Right atrium auricular region (tissue), 2 donors: ENCODE measurements around the gene TGM2. TPM values are rescaled to one million over a fixed set of nuclear protein-coding genes. Genes with fewer than 3 reads are reported as not detected.

Experiments used
- DNase-seq: peaks from one replicate; pipeline ENCODE4 v3.0.0-alpha.2; 2019; ENCODE audit warnings: low spot score
- H3K27ac ChIP-seq, 2 donors: fragments of 200-600 bp; sonication (generic); 1 replicate in 1 of 2; 2 replicates in 1 of 2; pipeline ENCODE4 v1.5.1; 2016 to 2019
- H3K27me3 ChIP-seq, 2 donors: fragments of 200-600 bp; sonication (generic); one replicate each; pipeline versions ENCODE4 v1.5.1 to v1.6.0; 2017 to 2019
- H3K36me3 ChIP-seq: fragments of 200-600 bp; sonication (generic); one replicate; pipeline ENCODE4 v1.5.1; 2016
- H3K4me1 ChIP-seq, 2 donors: fragments of 200-600 bp; sonication (generic); one replicate each; pipeline versions ENCODE4 v1.5.1 to v1.6.0; 2017 to 2019
- H3K4me3 ChIP-seq, 2 donors: fragments of 200-600 bp; sonication (generic); 1 replicate in 1 of 2; 2 replicates in 1 of 2; pipeline ENCODE4 v1.5.1; 2017 to 2019; ENCODE audit warnings: mild to moderate bottlenecking in 1 of 2, moderate library complexity in 1 of 2
- H3K9me3 ChIP-seq, 2 donors: fragments of 200-600 bp; sonication (generic); one replicate each; pipeline ENCODE4 v1.5.1; 2019
- CTCF ChIP-seq, 2 donors: fragments of 200-600 bp; sonication (generic); IDR thresholded peaks; one replicate each; pipeline ENCODE4 v1.5.1; 2019; ENCODE audit warnings: antibody characterized with exemption in 2 of 2
- total RNA-seq, 2 donors: library from RNA; depleted of rRNA; stranded (reverse); fragments of >200 nt; gene quantifications; one replicate each; pipeline ENCODE4 v1.1.0, GENCODE V29; 2016

The TGM2 gene
- total RNA-seq, 2 donors from 2014 or later: 680 to 1,303 TPM

- no peak for DNase-seq
- H3K9me3 ChIP-seq: no peaks in the 10 kb centered on the region
- peak overlapping the region; percentile 83 to 84 for H3K27ac ChIP-seq
- TF ChIP-seq CTCF (IDR thresholded peaks at IDR 0.05): no peak
- H3K4me1 ChIP-seq: peaks cover 0 to 34% of the 10 kb centered on the region in 2 donors
- no peaks in the 10 kb centered on the region for H3K27me3 ChIP-seq
- peaks cover 99% of the 10 kb centered on the region for H3K36me3 ChIP-seq
- H3K4me3 ChIP-seq: no peak overlapping the region
These were observed 21.8 kb downstream of the TGM2 start for GRCh38 chr20:38143238-38143645.

GRCh38 chr20:38141889-38142494 is 23.1 kb downstream of the TGM2 start:
- TF ChIP-seq CTCF (IDR thresholded peaks at IDR 0.05): no peak
- peak overlapping the region; percentile 83 to 84 for H3K27ac ChIP-seq
- no peak for DNase-seq
- no peak overlapping the region for H3K4me3 ChIP-seq
- H3K27me3 ChIP-seq: no peaks in the 10 kb centered on the region
- H3K4me1 ChIP-seq: peaks cover 0 to 44% of the 10 kb centered on the region in 2 donors
- no peaks in the 10 kb centered on the region for H3K9me3 ChIP-seq
- peaks cover 99% of the 10 kb centered on the region for H3K36me3 ChIP-seq

- Histone ChIP-seq H3K4me1 (peaks cover 0 to 48% of the 10 kb centered on the region in 2 donors), H3K27ac (peak overlapping the region; percentile 83 to 84), H3K4me3 (no peak overlapping the region), H3K9me3 (no peaks in the 10 kb centered on the region), H3K36me3 (peaks cover 99% of the 10 kb centered on the region), H3K27me3 (no peaks in the 10 kb centered on the region)
- no peak for TF ChIP-seq CTCF (IDR thresholded peaks at IDR 0.05)
- no peak for DNase-seq
These were observed 23.7 kb downstream of the TGM2 start for GRCh38 chr20:38141204-38141888.

- no peak for DNase-seq
- peak overlapping the region in 1 of 2 donors; percentile 6 for H3K27ac ChIP-seq
- no peaks in the 10 kb centered on the region for H3K9me3 ChIP-seq
- peaks cover 0 to 54% of the 10 kb centered on the region in 2 donors for H3K4me1 ChIP-seq
- no peaks in the 10 kb centered on the region for H3K27me3 ChIP-seq
- H3K36me3 ChIP-seq: peaks cover 98% of the 10 kb centered on the region
- H3K4me3 ChIP-seq: no peak overlapping the region
- TF ChIP-seq CTCF (IDR thresholded peaks at IDR 0.05): no peak
These were observed 24.9 kb downstream of the TGM2 start for GRCh38 chr20:38139977-38140753.

- no peak overlapping the region for H3K4me3 ChIP-seq
- no peaks in the 10 kb centered on the region for H3K9me3 ChIP-seq
- H3K27me3 ChIP-seq: no peaks in the 10 kb centered on the region
- TF ChIP-seq CTCF (IDR thresholded peaks at IDR 0.05): no peak
- H3K36me3 ChIP-seq: peaks cover 90% of the 10 kb centered on the region
- peaks cover 0 to 54% of the 10 kb centered on the region in 2 donors for H3K4me1 ChIP-seq
- H3K27ac ChIP-seq: peak overlapping the region in 1 of 2 donors; percentile 6
- DNase-seq: no peak
These were observed 25.7 kb downstream of the TGM2 start for GRCh38 chr20:38139156-38139912.
